Stimulated activated memory B cell treated with anti-CD40 and anti-IgM and Interleukin-4, amounts not matched to agents 10 μg/mL and 1 μg/mL and 100 μg/mL, for 72 hours (primary cell): ENCODE measurements around the gene NEDD4L.

ENCODE experiments used
- ATAC-seq: fragments of 150-1000 bp; cut with Tn5 transposase; 2 replicates; pipeline ENCODE4 v1.10.0; 2021
- H3K27ac Mint-ChIP-seq: one replicate; pipeline ENCODE4 v1.8.0; 2022; ENCODE audit warnings: mild to moderate bottlenecking, mixed read lengths
- H3K27me3 Mint-ChIP-seq: one replicate; pipeline ENCODE4 v1.8.0; 2022; ENCODE audit warnings: mixed read lengths
- H3K36me3 Mint-ChIP-seq: one replicate; pipeline ENCODE4 v1.8.0; 2022; ENCODE audit warnings: mixed read lengths
- H3K4me1 Mint-ChIP-seq: one replicate; pipeline ENCODE4 v1.8.0; 2022; ENCODE audit warnings: mixed read lengths
- H3K4me3 Mint-ChIP-seq: one replicate; pipeline ENCODE4 v1.8.0; 2022; ENCODE audit warnings: mild to moderate bottlenecking, moderate library complexity, mixed read lengths
- H3K9me3 Mint-ChIP-seq: one replicate; pipeline ENCODE4 v1.8.0; 2022; ENCODE audit warnings: mixed read lengths

The NEDD4L gene

GRCh38 chr18:58309610-58310239 is 265.7 kb downstream of the NEDD4L start:
- H3K4me1 Mint-ChIP-seq: peaks cover 28% of the 10 kb centered on the region
- ATAC-seq: peak; percentile 40
- no peaks in the 10 kb centered on the region for H3K27me3 Mint-ChIP-seq
- no peak overlapping the region for H3K4me3 Mint-ChIP-seq
- H3K27ac Mint-ChIP-seq: peak overlapping the region; percentile 28
- H3K36me3 Mint-ChIP-seq: peaks cover 6% of the 10 kb centered on the region
- peaks cover 3% of the 10 kb centered on the region for H3K9me3 Mint-ChIP-seq

GRCh38 chr18:58310517-58310916 is 266.5 kb downstream of the NEDD4L start:
- Mint-ChIP-seq H3K27me3 (no peaks in the 10 kb centered on the region), H3K9me3 (peaks cover 3% of the 10 kb centered on the region), H3K36me3 (peaks cover 6% of the 10 kb centered on the region), H3K4me1 (peaks cover 33% of the 10 kb centered on the region), H3K27ac (peak overlapping the region; percentile 28), H3K4me3 (no peak overlapping the region)
- peak; percentile 62 for ATAC-seq

GRCh38 chr18:58311390-58311789 is 267.4 kb downstream of the NEDD4L start:
- no peak overlapping the region for H3K4me3 Mint-ChIP-seq
- H3K27ac Mint-ChIP-seq: no peak overlapping the region
- peaks cover 42% of the 10 kb centered on the region for H3K4me1 Mint-ChIP-seq
- H3K9me3 Mint-ChIP-seq: no peaks in the 10 kb centered on the region
- no peak for ATAC-seq
- peaks cover 5% of the 10 kb centered on the region for H3K36me3 Mint-ChIP-seq
- H3K27me3 Mint-ChIP-seq: no peaks in the 10 kb centered on the region

GRCh38 chr18:58313491-58314032 is 269.5 kb downstream of the NEDD4L start:
- Mint-ChIP-seq H3K36me3 (peaks cover 16% of the 10 kb centered on the region), H3K4me1 (peaks cover 59% of the 10 kb centered on the region), H3K4me3 (no peak overlapping the region), H3K9me3 (no peaks in the 10 kb centered on the region), H3K27me3 (no peaks in the 10 kb centered on the region), H3K27ac (no peak overlapping the region)
- no peak for ATAC-seq

- peaks cover 54% of the 10 kb centered on the region for H3K4me1 Mint-ChIP-seq
- H3K27ac Mint-ChIP-seq: no peak overlapping the region
- no peak for ATAC-seq
- H3K4me3 Mint-ChIP-seq: no peak overlapping the region
- H3K36me3 Mint-ChIP-seq: peaks cover 16% of the 10 kb centered on the region
- H3K27me3 Mint-ChIP-seq: no peaks in the 10 kb centered on the region
- no peaks in the 10 kb centered on the region for H3K9me3 Mint-ChIP-seq
Observed at GRCh38 chr18:58314284-58314683, 270.3 kb downstream of the NEDD4L start.

GRCh38 chr18:58315041-58315440 is 271.0 kb downstream of the NEDD4L start:
- H3K36me3 Mint-ChIP-seq: peaks cover 16% of the 10 kb centered on the region
- H3K27me3 Mint-ChIP-seq: no peaks in the 10 kb centered on the region
- no peak for ATAC-seq
- H3K27ac Mint-ChIP-seq: peak overlapping the region; percentile 5
- no peaks in the 10 kb centered on the region for H3K9me3 Mint-ChIP-seq
- peaks cover 48% of the 10 kb centered on the region for H3K4me1 Mint-ChIP-seq
- no peak overlapping the region for H3K4me3 Mint-ChIP-seq

GRCh38 chr18:58315739-58316215 is 271.8 kb downstream of the NEDD4L start:
- Mint-ChIP-seq H3K9me3 (no peaks in the 10 kb centered on the region), H3K36me3 (peaks cover 16% of the 10 kb centered on the region), H3K4me3 (no peak overlapping the region), H3K27ac (no peak overlapping the region), H3K27me3 (no peaks in the 10 kb centered on the region), H3K4me1 (peaks cover 40% of the 10 kb centered on the region)
- ATAC-seq: no peak

GRCh38 chr18:58316396-58317342 is 272.6 kb downstream of the NEDD4L start:
- H3K27ac Mint-ChIP-seq: peak overlapping the region; percentile 9
- ATAC-seq: peak; percentile 79

GRCh38 chr18:58319719-58320118 is 275.7 kb downstream of the NEDD4L start:
- Mint-ChIP-seq H3K4me1 (peaks cover 37% of the 10 kb centered on the region), H3K27me3 (no peaks in the 10 kb centered on the region), H3K9me3 (no peaks in the 10 kb centered on the region), H3K36me3 (peaks cover 16% of the 10 kb centered on the region), H3K27ac (no peak overlapping the region), H3K4me3 (no peak overlapping the region)
- no peak for ATAC-seq

More at GRCh38 chr18:58316396-58317342, 272.6 kb downstream of the NEDD4L start:
- Mint-ChIP-seq H3K36me3 (peaks cover 16% of the 10 kb centered on the region), H3K4me1 (peaks cover 37% of the 10 kb centered on the region), H3K27me3 (no peaks in the 10 kb centered on the region), H3K4me3 (no peak overlapping the region), H3K9me3 (no peaks in the 10 kb centered on the region)

GRCh38 chr18:58320907-58321561 is 277.0 kb downstream of the NEDD4L start:
- H3K36me3 Mint-ChIP-seq: peaks cover 23% of the 10 kb centered on the region
- peak overlapping the region; percentile 7 for H3K27ac Mint-ChIP-seq
- H3K9me3 Mint-ChIP-seq: no peaks in the 10 kb centered on the region
- H3K27me3 Mint-ChIP-seq: no peaks in the 10 kb centered on the region
- H3K4me3 Mint-ChIP-seq: no peak overlapping the region
- H3K4me1 Mint-ChIP-seq: peaks cover 27% of the 10 kb centered on the region
- ATAC-seq: no peak

- H3K27me3 Mint-ChIP-seq: no peaks in the 10 kb centered on the region
- ATAC-seq: peak; percentile 75
- peaks cover 17% of the 10 kb centered on the region for H3K4me1 Mint-ChIP-seq
- no peak overlapping the region for H3K4me3 Mint-ChIP-seq
- H3K36me3 Mint-ChIP-seq: peaks cover 18% of the 10 kb centered on the region
- H3K27ac Mint-ChIP-seq: no peak overlapping the region
- no peaks in the 10 kb centered on the region for H3K9me3 Mint-ChIP-seq
Observed at GRCh38 chr18:58321986-58322385, 278.0 kb downstream of the NEDD4L start.

GRCh38 chr18:58322464-58322863 is 278.4 kb downstream of the NEDD4L start:
- no peak overlapping the region for H3K4me3 Mint-ChIP-seq
- no peaks in the 10 kb centered on the region for H3K27me3 Mint-ChIP-seq
- peaks cover 16% of the 10 kb centered on the region for H3K36me3 Mint-ChIP-seq
- no peak overlapping the region for H3K27ac Mint-ChIP-seq
- ATAC-seq: no peak
- H3K9me3 Mint-ChIP-seq: no peaks in the 10 kb centered on the region
- peaks cover 13% of the 10 kb centered on the region for H3K4me1 Mint-ChIP-seq

- ATAC-seq: no peak
- H3K9me3 Mint-ChIP-seq: no peaks in the 10 kb centered on the region
- H3K36me3 Mint-ChIP-seq: peaks cover 14% of the 10 kb centered on the region
- no peaks in the 10 kb centered on the region for H3K27me3 Mint-ChIP-seq
- H3K27ac Mint-ChIP-seq: no peak overlapping the region
- peaks cover 6% of the 10 kb centered on the region for H3K4me1 Mint-ChIP-seq
- no peak overlapping the region for H3K4me3 Mint-ChIP-seq
Observed at GRCh38 chr18:58323866-58324762, 280.1 kb downstream of the NEDD4L start.

- ATAC-seq: no peak
- no peaks in the 10 kb centered on the region for H3K27me3 Mint-ChIP-seq
- H3K9me3 Mint-ChIP-seq: no peaks in the 10 kb centered on the region
- H3K36me3 Mint-ChIP-seq: peaks cover 21% of the 10 kb centered on the region
- H3K4me1 Mint-ChIP-seq: peaks cover 6% of the 10 kb centered on the region
- H3K27ac Mint-ChIP-seq: no peak overlapping the region
- H3K4me3 Mint-ChIP-seq: no peak overlapping the region
Observed at GRCh38 chr18:58324824-58325480, 280.9 kb downstream of the NEDD4L start.
